ENCODE data around the gene ANAPC2. TPM values are rescaled to one million over a fixed set of nuclear protein-coding genes. Genes with fewer than 3 reads are reported as not detected.

The ANAPC2 gene
- total RNA-seq, 2 experiments from 2014 or later, result 144 to 149 TPM

- Histone ChIP-seq H3K4me3 (ENCODE audit: low read length) (peak overlapping the region; percentile 100), H3K27me3 (ENCODE audit: control insufficient read depth in 1 of 2, insufficient read depth in 2 of 2, low read length in 2 of 2) (no peaks in the 10 kb centered on the region), H3K4me1 (ENCODE audit: insufficient read depth, low read length) (peaks cover 50% of the 10 kb centered on the region), H3K9me3 (ENCODE audit: control insufficient read depth in 1 of 2, insufficient read depth in 1 of 2, low read length in 2 of 2) (no peaks in the 10 kb centered on the region), H3K27ac (ENCODE audit: low read depth in 1 of 2, low read length in 2 of 2) (peak overlapping the region; percentile 85 to 86), H3K36me3 (ENCODE audit: insufficient read depth, low read length) (peaks cover 34% of the 10 kb centered on the region)
- intact Hi-C loops (cut with DNase I, micrococcal nuclease), result loop anchor here (1.0 to 5.0 kb wide), 4 partner anchors 9 to 61 kb away; partner anchors contain the start of gene RNF208 (in 1 of the 2)
- TF ChIP-seq CTCF (IDR thresholded peaks at IDR 0.05), result no peak
- Mint-ChIP-seq H3K4me1 (ENCODE audit: low read depth) (peaks cover 25% of the 10 kb centered on the region), H3K27ac (peak overlapping the region; percentile 79), H3K9me3 (no peaks in the 10 kb centered on the region), H3K36me3 (ENCODE audit: low read depth) (peaks cover 39% of the 10 kb centered on the region), H3K4me3 (peak overlapping the region; percentile 94), H3K27me3 (no peaks in the 10 kb centered on the region)
- ATAC-seq (ENCODE audit: poor library complexity), result no peak
- no peak for DNase-seq
- ChIA-PET CTCF (interaction anchor here (0.7 to 2.8 kb wide), 11 partner anchors 11 to 165 kb away, joined by 3 to 14 read pairs (median 4); partner anchors contain the start of genes RNF224, TPRN and TUBB4B), POLR2A (interaction anchor here (0.9 to 3.5 kb wide), 12 partner anchors 7 to 462 kb away, joined by 3 to 39 read pairs (median 8); partner anchors contain the start of genes MAN1B1, NELFB, RNF208 and TPRN)
These were observed 1.2 kb upstream of the ANAPC2 start for GRCh38 chr9:137189297-137190295.

GRCh38 chr9:137188086-137188489, 272 bp downstream of the ANAPC2 start:
- H3K4me3 ChIP-seq (ENCODE audit: low read length), result peak overlapping the region; percentile 100
- POLR2A ChIA-PET, result interaction anchor here (0.9 to 3.5 kb wide), 12 partner anchors 11 to 460 kb away, joined by 3 to 39 read pairs (median 7); partner anchors contain the start of genes MAN1B1, NELFB, RNF208 and TPRN
- ATAC-seq (ENCODE audit: poor library complexity) (no peak), DNase-seq (no peak)
- H3K4me1 ChIP-seq (ENCODE audit: insufficient read depth, low read length), result peaks cover 50% of the 10 kb centered on the region
- peaks cover 48% of the 10 kb centered on the region for H3K36me3 ChIP-seq (ENCODE audit: insufficient read depth, low read length)
- Mint-ChIP-seq H3K9me3 (no peaks in the 10 kb centered on the region), H3K36me3 (ENCODE audit: low read depth) (peaks cover 54% of the 10 kb centered on the region), H3K27ac (peak overlapping the region; percentile 79), H3K27me3 (no peaks in the 10 kb centered on the region), H3K4me3 (peak overlapping the region; percentile 93), H3K4me1 (ENCODE audit: low read depth) (peaks cover 29% of the 10 kb centered on the region)
- CTCF ChIA-PET, result interaction anchor here (0.6 to 2.8 kb wide), 6 partner anchors 13 to 256 kb away, joined by 4 to 14 read pairs (median 6); partner anchors contain the start of genes RNF224 and TPRN
- TF ChIP-seq CTCF (IDR thresholded peaks at IDR 0.05), result no peak
- intact Hi-C loops (cut with DNase I, micrococcal nuclease), result loop anchor here (1.0 to 5.0 kb wide), 5 partner anchors 17 to 59 kb away; partner anchors contain the start of genes NDOR1 (in 1 of the 2), RNF208 (in 1 of the 2) and TMEM203 (in 1 of the 2)
- H3K27me3 ChIP-seq (ENCODE audit: control insufficient read depth in 1 of 2, insufficient read depth in 2 of 2, low read length in 2 of 2), result no peaks in the 10 kb centered on the region
- no peaks in the 10 kb centered on the region for H3K9me3 ChIP-seq (ENCODE audit: control insufficient read depth in 1 of 2, insufficient read depth in 1 of 2, low read length in 2 of 2)
- H3K27ac ChIP-seq (ENCODE audit: low read depth in 1 of 2, low read length in 2 of 2), result peak overlapping the region; percentile 86 to 92

GRCh38 chr9:137187386-137187785, 974 bp downstream of the ANAPC2 start:
- Mint-ChIP-seq H3K4me3 (peak overlapping the region; percentile 93), H3K4me1 (ENCODE audit: low read depth) (peaks cover 29% of the 10 kb centered on the region), H3K36me3 (ENCODE audit: low read depth) (peaks cover 61% of the 10 kb centered on the region), H3K27me3 (no peaks in the 10 kb centered on the region), H3K9me3 (no peaks in the 10 kb centered on the region), H3K27ac (peak overlapping the region; percentile 79)
- peak overlapping the region; percentile 100 for H3K4me3 ChIP-seq (ENCODE audit: low read length)
- ChIA-PET CTCF (interaction anchor here (1.1 to 1.6 kb wide), 2 partner anchors 49 to 120 kb away, joined by 4 to 7 read pairs; no protein-coding TSS in a partner anchor), POLR2A (interaction anchor here (0.9 to 3.5 kb wide), 8 partner anchors 11 to 101 kb away, joined by 3 to 39 read pairs (median 11); partner anchors contain the start of genes RNF208, TPRN and TUBB4B)
- TF ChIP-seq CTCF (IDR thresholded peaks at IDR 0.05), result no peak
- no peak for DNase-seq
- peaks cover 55% of the 10 kb centered on the region for H3K36me3 ChIP-seq (ENCODE audit: insufficient read depth, low read length)
- no peak overlapping the region for H3K27ac ChIP-seq (ENCODE audit: low read depth in 1 of 2, low read length in 2 of 2)
- no peak for ATAC-seq (ENCODE audit: poor library complexity)
- H3K27me3 ChIP-seq (ENCODE audit: control insufficient read depth in 1 of 2, insufficient read depth in 2 of 2, low read length in 2 of 2), result no peaks in the 10 kb centered on the region
- peaks cover 50% of the 10 kb centered on the region for H3K4me1 ChIP-seq (ENCODE audit: insufficient read depth, low read length)
- intact Hi-C loops (cut with DNase I, micrococcal nuclease), result loop anchor here in 1 of 2 experiments (5.0 kb wide), 1 partner anchor 50 kb away; no protein-coding TSS in a partner anchor
- no peaks in the 10 kb centered on the region for H3K9me3 ChIP-seq (ENCODE audit: control insufficient read depth in 1 of 2, insufficient read depth in 1 of 2, low read length in 2 of 2)

All from CD4-positive, alpha-beta T cell (primary cell).